ENCODE results near the gene SMAD7. TPM values are rescaled to one million over a fixed set of nuclear protein-coding genes. Genes with fewer than 3 reads are reported as not detected.

SMAD7 gene
- total RNA-seq, 4 donors from 2014 or later = 22.4 to 48.4 (median 29.3) TPM

DNA sequence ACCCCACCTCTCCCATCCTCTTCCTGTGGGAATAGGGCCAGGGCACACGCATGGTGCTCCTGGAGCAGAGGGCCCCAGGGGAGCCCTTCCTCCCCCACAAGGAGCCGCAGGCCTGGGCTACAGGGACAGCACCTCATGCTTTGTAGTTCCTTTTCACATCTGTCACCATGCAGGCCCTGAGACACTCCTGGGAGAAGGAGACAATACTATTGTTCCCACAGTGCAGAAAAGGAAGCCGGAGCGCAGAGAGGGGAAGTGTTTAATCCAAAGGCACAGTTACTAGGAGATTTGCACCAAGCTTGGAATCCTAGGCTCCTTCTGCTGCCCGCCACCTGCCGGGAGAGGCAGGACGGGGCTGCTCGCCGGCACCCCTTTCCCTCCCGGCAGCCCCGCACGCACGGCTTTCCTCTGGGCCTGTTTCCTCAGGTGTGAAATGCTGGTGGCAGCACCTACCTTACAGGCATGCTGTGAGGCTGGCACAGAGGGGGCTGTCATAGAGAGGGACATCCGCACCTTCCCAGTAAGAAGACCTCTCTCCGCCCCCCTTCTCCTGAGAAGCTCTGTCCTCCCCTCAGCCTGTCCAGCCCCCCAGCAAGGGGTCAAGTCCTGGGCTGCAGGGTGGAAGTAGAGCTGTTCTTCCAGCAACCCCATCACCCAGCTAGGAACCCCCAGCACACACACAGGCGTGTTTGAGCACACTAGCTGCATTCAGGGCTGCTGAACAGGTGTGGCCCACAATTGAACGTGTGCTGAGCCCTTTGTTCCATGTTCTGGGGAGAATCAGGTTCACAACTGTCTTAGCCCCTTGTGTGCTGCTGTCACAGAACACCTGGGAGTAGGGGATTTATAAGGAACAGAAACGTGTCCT lies 62.6 kb downstream of the SMAD7 start:
- no peak overlapping the region for H3K27ac ChIP-seq
- no peak for DNase-seq

DNA sequence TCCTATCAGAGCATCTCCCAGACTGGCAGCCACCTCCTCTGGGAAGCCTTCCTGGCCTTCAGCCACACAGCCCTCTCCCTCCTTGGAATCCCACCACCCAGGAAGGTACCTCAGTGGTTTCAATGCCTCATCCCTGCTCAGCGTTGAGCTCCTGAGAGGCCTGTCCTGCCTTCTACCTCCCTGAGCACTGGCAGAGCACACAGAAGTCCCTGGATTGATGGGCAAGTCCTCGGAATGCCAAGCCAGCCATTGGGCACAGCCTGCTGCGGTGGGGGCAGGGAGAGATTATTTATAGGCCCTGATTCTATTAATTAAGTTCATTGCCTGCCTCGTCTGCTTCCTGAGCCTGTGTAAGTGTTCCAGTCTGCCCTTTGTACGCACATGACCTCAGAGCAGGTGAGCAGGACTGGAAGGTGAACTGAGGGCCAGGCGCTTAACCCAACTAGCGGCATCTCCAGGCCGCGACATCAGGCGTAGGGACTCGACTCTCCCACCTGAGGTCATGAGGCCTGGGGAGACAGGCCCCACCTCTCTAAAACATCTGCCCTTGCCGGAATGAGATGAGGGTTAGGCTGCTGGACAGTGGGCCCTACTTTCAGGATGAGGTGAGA lies 63.4 kb downstream of the SMAD7 start:
- Histone ChIP-seq H3K9me3 (no peaks in the 10 kb centered on the region), H3K4me1 (peaks cover 4 to 10% of the 10 kb centered on the region in 2 donors), H3K27me3 (no peaks in the 10 kb centered on the region), H3K36me3 (no peaks in the 10 kb centered on the region), H3K4me3 (no peak overlapping the region), H3K27ac (no peak overlapping the region)
- DNase-seq = peak in 1 of 2 donors; percentile 12
- intact Hi-C loops (cut with DNase I; ENCODE audit: low total_unique reads) = no loop called here
- TF ChIP-seq POLR2A (IDR thresholded peaks at IDR 0.05) = no peak

More for the DNA sequence above, 62.6 kb downstream of the SMAD7 start:
- no peak overlapping the region for H3K4me3 ChIP-seq
- H3K4me1 ChIP-seq = peaks cover 4 to 10% of the 10 kb centered on the region in 2 donors
- intact Hi-C loops (cut with DNase I; ENCODE audit: low total_unique reads) = no loop called here
- no peaks in the 10 kb centered on the region for H3K27me3 ChIP-seq
- TF ChIP-seq POLR2A (IDR thresholded peaks at IDR 0.05) = no peak
- TF ChIP-seq, protein P1, sequence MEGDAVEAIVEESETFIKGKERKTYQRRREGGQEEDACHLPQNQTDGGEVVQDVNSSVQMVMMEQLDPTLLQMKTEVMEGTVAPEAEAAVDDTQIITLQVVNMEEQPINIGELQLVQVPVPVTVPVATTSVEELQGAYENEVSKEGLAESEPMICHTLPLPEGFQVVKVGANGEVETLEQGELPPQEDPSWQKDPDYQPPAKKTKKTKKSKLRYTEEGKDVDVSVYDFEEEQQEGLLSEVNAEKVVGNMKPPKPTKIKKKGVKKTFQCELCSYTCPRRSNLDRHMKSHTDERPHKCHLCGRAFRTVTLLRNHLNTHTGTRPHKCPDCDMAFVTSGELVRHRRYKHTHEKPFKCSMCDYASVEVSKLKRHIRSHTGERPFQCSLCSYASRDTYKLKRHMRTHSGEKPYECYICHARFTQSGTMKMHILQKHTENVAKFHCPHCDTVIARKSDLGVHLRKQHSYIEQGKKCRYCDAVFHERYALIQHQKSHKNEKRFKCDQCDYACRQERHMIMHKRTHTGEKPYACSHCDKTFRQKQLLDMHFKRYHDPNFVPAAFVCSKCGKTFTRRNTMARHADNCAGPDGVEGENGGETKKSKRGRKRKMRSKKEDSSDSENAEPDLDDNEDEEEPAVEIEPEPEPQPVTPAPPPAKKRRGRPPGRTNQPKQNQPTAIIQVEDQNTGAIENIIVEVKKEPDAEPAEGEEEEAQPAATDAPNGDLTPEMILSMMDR (IDR thresholded peaks at IDR 0.05) = peak in 1 of 4 experiments; percentile 16
- no peaks in the 10 kb centered on the region for H3K9me3 ChIP-seq
- no peaks in the 10 kb centered on the region for H3K36me3 ChIP-seq

DNA sequence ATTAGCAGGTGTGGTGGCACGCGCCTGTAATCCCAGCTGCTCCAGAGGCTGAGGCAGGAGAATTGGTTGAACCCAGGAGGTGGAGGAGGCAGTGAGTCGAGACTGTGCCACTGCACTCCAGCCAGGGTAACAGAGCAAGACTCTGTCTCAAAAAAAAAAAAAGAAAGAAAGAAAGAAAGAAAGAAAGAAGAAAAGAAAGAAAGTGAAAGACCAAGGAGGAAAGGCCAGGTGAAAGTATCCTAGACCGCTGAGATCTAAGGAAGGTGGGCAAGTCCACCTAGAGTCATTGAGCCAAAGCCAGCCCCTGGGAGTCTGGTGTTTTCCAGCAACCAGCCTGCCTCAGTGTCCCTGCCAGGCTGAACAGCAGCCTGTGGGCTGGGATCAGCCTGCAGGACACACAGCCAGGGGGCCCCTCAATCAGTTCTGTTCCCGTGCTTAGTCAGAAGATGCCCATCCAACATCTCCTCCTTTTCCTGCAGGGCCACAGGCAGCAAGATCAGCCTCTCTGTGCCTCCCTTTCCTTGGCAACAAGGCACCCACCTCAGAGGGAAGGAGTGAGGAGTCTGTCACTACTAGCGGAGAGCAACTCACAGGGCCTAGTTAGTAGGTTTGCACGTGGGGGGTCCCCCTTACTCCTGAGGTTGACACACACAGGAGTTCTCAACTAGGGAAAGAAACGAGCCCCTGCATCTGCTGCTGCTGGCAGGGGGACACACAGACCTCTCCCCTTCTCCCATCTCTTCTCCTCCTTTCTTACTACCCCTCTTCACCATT lies 64.1 kb downstream of the SMAD7 start:
- no peak for TF ChIP-seq POLR2A (IDR thresholded peaks at IDR 0.05)
- TF ChIP-seq, protein P1 (IDR thresholded peaks at IDR 0.05) = no peak
- Histone ChIP-seq H3K27ac (no peak overlapping the region), H3K4me3 (no peak overlapping the region), H3K9me3 (no peaks in the 10 kb centered on the region), H3K36me3 (no peaks in the 10 kb centered on the region), H3K4me1 (peaks cover 4 to 10% of the 10 kb centered on the region in 2 donors), H3K27me3 (no peaks in the 10 kb centered on the region)
- intact Hi-C loops (cut with DNase I; ENCODE audit: low total_unique reads) = no loop called here
- peak in 1 of 2 donors; percentile 9 for DNase-seq

DNA sequence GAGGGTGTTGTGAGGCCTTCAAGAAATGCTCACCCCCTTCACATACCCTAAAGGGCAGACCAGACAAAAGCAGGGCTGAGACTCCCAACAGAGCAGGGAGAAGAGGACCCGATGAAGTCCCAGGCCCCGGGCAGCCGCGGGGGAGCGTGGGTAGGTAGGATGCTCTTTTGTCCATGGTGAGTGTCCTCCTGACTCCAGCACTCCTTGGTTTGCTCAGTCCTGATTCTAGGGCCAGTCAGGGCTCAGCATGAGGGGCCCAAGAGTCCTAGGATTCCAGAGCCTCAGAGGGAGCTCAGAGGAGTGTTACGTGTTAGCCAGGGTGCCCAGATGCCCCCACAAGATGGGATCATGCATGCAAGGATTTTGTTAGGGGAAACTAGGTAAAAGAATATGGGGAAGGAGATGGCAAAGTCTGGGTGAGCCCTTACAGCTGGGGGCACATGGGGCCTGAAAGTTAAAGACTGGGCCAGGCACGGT lies 64.8 kb downstream of the SMAD7 start:
- no peak for DNase-seq
- Histone ChIP-seq H3K27ac (no peak overlapping the region), H3K4me3 (no peak overlapping the region), H3K9me3 (no peaks in the 10 kb centered on the region), H3K4me1 (peaks cover 4 to 10% of the 10 kb centered on the region in 2 donors), H3K36me3 (no peaks in the 10 kb centered on the region), H3K27me3 (no peaks in the 10 kb centered on the region)
- TF ChIP-seq, protein P1 (IDR thresholded peaks at IDR 0.05) = no peak
- TF ChIP-seq POLR2A (IDR thresholded peaks at IDR 0.05) = no peak
- intact Hi-C loops (cut with DNase I; ENCODE audit: low total_unique reads) = no loop called here

DNA sequence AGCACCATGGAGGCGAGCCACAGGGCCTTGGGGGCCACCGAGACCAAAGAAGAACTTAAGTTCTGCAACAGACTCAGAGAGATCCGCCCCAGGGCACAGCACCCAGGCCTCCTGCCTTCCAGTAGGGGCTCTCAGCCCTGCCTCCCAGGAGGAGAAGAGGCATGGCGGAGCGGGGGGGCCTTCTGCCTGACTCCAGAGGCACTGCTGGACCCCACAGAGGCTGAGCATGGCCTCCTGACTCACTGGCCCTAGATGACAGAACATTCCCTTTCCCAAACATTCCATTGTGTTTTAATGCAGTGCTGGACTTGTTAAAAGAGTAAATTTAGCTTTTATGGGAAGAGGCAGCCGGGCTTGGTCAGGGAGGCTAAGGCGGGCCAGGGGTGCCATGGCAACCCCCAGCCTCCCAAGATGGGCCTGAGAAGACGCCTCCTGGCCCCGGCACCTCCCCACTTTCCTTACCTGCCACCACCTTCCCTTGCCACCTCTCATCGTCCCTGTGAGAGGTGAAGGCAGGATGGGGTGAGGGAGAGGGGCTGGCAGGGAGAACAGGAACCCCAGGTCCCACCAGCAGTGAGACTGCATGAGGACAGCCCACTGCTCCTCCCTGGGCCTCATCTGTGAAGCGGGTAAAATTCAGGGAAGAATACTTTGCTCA lies 65.4 kb downstream of the SMAD7 start:
- no peak for TF ChIP-seq POLR2A (IDR thresholded peaks at IDR 0.05)
- TF ChIP-seq, protein P1 (IDR thresholded peaks at IDR 0.05) = no peak
- Histone ChIP-seq H3K36me3 (no peaks in the 10 kb centered on the region), H3K27ac (no peak overlapping the region), H3K27me3 (no peaks in the 10 kb centered on the region), H3K4me3 (no peak overlapping the region), H3K9me3 (no peaks in the 10 kb centered on the region), H3K4me1 (peaks cover 4 to 10% of the 10 kb centered on the region in 2 donors)
- intact Hi-C loops (cut with DNase I; ENCODE audit: low total_unique reads) = no loop called here
- DNase-seq = peak in 1 of 2 donors; percentile 13
